Transverse colon (tissue), 4 donors: Measurements from ENCODE around the gene ATE1. TPM values are rescaled to one million over a fixed set of nuclear protein-coding genes. Genes with fewer than 3 reads are reported as not detected.

ENCODE experiments used
- DNase-seq: peaks from one replicate; pipeline ENCODE4 v3.0.0-alpha.2; 2019
- H3K27ac ChIP-seq, 4 donors: fragments of 200-600 bp; sonication (generic); 2 replicates each; pipeline ENCODE4 v1.5.1; 2016 to 2018; ENCODE audit warnings: inconsistent platforms in 4 of 4
- H3K27me3 ChIP-seq: fragments of 200-600 bp; sonication (generic); 2 replicates; pipeline ENCODE4 v1.5.1; 2017; ENCODE audit warnings: inconsistent platforms
- H3K36me3 ChIP-seq, 4 donors: fragments of 200-600 bp; sonication (generic); 2 replicates each; pipeline ENCODE4 v1.5.1; 2017 to 2019; ENCODE audit warnings: inconsistent platforms in 4 of 4
- H3K4me1 ChIP-seq, 4 donors: fragments of 200-600 bp; sonication (generic); 2 replicates each; pipeline ENCODE4 v1.5.1; 2017 to 2020; ENCODE audit warnings: inconsistent platforms in 4 of 4
- H3K4me3 ChIP-seq, 4 donors: fragments of 200-600 bp; sonication (generic); 1 replicate in 1 of 4; 2 replicates in 3 of 4; pipeline versions ENCODE4 v1.5.1 to v1.6.1; 2017 to 2019; ENCODE audit warnings: inconsistent platforms in 4 of 4
- H3K9me3 ChIP-seq, 2 donors: fragments of 200-600 bp; sonication (generic); 2 replicates each; pipeline ENCODE4 v1.5.1; 2017 to 2019; ENCODE audit warnings: inconsistent platforms in 2 of 2
- CTCF ChIP-seq, 5 experiments: fragments of 200-600 bp in 3 of 5; fragments of 450-650 bp in 2 of 5; sonication (generic) in 3 of 5; IDR thresholded peaks; 1 replicate in 2 of 5; 2 replicates in 3 of 5; pipeline ENCODE4 v1.5.1; 2016 to 2017; ENCODE audit warnings: antibody characterized with exemption in 5 of 5, inconsistent platforms in 3 of 5, mild to moderate bottlenecking in 2 of 5, moderate library complexity in 1 of 5
- EP300 ChIP-seq: sonication (generic); formaldehyde crosslinking; IDR thresholded peaks from one replicate; pipeline ENCODE4 v1.6.1; 2017; ENCODE audit warnings: antibody characterized with exemption, low read depth
- POLR2A ChIP-seq: fragments of 450-650 bp; IDR thresholded peaks from one replicate; pipeline ENCODE4 v1.6.1; 2016; ENCODE audit warnings: antibody characterized with exemption, mild to moderate bottlenecking, moderate library complexity
- POLR2AphosphoS5 ChIP-seq, 3 donors: sonication (generic); formaldehyde crosslinking; IDR thresholded peaks; one replicate each; pipeline ENCODE4 v1.6.1; 2016; ENCODE audit warnings: antibody characterized with exemption in 3 of 3
- WGBS, 2 donors: methylation state at CpG; one replicate each; pipeline ENCODE4 v1.1.5; 2018; ENCODE audit warnings: low coverage in 1 of 2; 5-methylcytosine and 5-hydroxymethylcytosine counted together
- in situ Hi-C, 4 donors: fragments of 200-750 bp; cut with MboI; loops; one replicate each; pipeline versions ENCODE4 v1.15.0 to v1.15.1; 2017; ENCODE audit warnings: low sequenced_read_pairs in 3 of 4, low pct_ligation_motif_present in 1 of 4, low pct_unique_long_range_greater_than_20kb in 1 of 4
- intact Hi-C: fragments of 100-400 bp; cut with DNase I; formaldehyde crosslinking; loops from one replicate; pipeline ENCODE4 v1.15.1; 2023; ENCODE audit warnings: low total_unique reads
- total RNA-seq, 4 donors: library from RNA; depleted of rRNA; stranded (reverse); fragments of >200 nt; gene quantifications; one replicate each; pipeline ENCODE4 v1.1.0, GENCODE V29; 2016

ATE1 gene
- total RNA-seq, 4 donors from 2014 or later, result 25.3 to 1,446 (median 31.4) TPM

GRCh38 chr10:121900443-121901174 is 27.2 kb downstream of the ATE1 start:
- no peak for TF ChIP-seq POLR2AphosphoS5 (IDR thresholded peaks at IDR 0.05)
- TF ChIP-seq CTCF (IDR thresholded peaks at IDR 0.05), result peak; percentile 59 to 73 (median 66)
- no peak for DNase-seq
- in situ Hi-C loops, result no loop called here

GRCh38 chr10:121899727-121900126 is 28.1 kb downstream of the ATE1 start:
- Histone ChIP-seq H3K9me3 (no peaks in the 10 kb centered on the region), H3K4me3 (no peak overlapping the region), H3K27me3 (no peaks in the 10 kb centered on the region), H3K36me3 (peaks cover 0 to 22% (median 10%) of the 10 kb centered on the region in 4 donors), H3K27ac (no peak overlapping the region), H3K4me1 (peaks cover 0 to 3% (median 0%) of the 10 kb centered on the region in 4 donors)
- intact Hi-C loops, result loop anchor here (5.0 kb wide), 1 partner anchor 952 kb away; no protein-coding TSS in a partner anchor
- TF ChIP-seq POLR2A (no peak), EP300 (no peak), POLR2AphosphoS5 (IDR thresholded peaks at IDR 0.05) (no peak), CTCF (IDR thresholded peaks at IDR 0.05) (no peak)
- 81 to 85% methylated on average over 4 of the region's 4 CpGs for WGBS, 2 donors
- in situ Hi-C loops, result loop anchor here in 2 of 4 donors (25.0 kb wide), 1 partner anchor 962 kb away; no protein-coding TSS in a partner anchor
- DNase-seq, result no peak

More at GRCh38 chr10:121900443-121901174, 27.2 kb downstream of the ATE1 start:
- intact Hi-C loops, result no loop called here
- Histone ChIP-seq H3K27ac (no peak overlapping the region), H3K9me3 (no peaks in the 10 kb centered on the region), H3K4me1 (peaks cover 0 to 3% (median 0%) of the 10 kb centered on the region in 4 donors), H3K36me3 (peaks cover 0 to 24% (median 10%) of the 10 kb centered on the region in 4 donors), H3K27me3 (no peaks in the 10 kb centered on the region), H3K4me3 (no peak overlapping the region)
- 10 to 47% methylated on average over 5 to 10 of the region's 10 CpGs for WGBS, 2 donors

- intact Hi-C loops (no loop called here), in situ Hi-C loops (loop anchor here in 2 of 4 donors (25.0 kb wide), 1 partner anchor 954 kb away; no protein-coding TSS in a partner anchor)
- DNase-seq, result no peak
- no peak overlapping the region for H3K4me3 ChIP-seq
- H3K27ac ChIP-seq, result no peak overlapping the region
- H3K36me3 ChIP-seq, result peaks cover 0 to 11% (median 1%) of the 10 kb centered on the region in 4 donors
- WGBS, 2 donors, result 81 to 87% methylated on average over 5 of the region's 5 CpGs
- no peaks in the 10 kb centered on the region for H3K9me3 ChIP-seq
- no peaks in the 10 kb centered on the region for H3K27me3 ChIP-seq
- no peak for TF ChIP-seq CTCF (IDR thresholded peaks at IDR 0.05)
- no peak for TF ChIP-seq POLR2AphosphoS5 (IDR thresholded peaks at IDR 0.05)
- no peak for TF ChIP-seq EP300
- no peak for TF ChIP-seq POLR2A
- no peaks in the 10 kb centered on the region for H3K4me1 ChIP-seq
Measured at GRCh38 chr10:121891103-121891502, 36.7 kb downstream of the ATE1 start.

GRCh38 chr10:121889212-121889611 is 38.6 kb downstream of the ATE1 start:
- 70 to 75% methylated on average over 4 to 5 of the region's 5 CpGs for WGBS, 2 donors
- Histone ChIP-seq H3K4me3 (no peak overlapping the region), H3K27ac (no peak overlapping the region), H3K9me3 (no peaks in the 10 kb centered on the region), H3K4me1 (no peaks in the 10 kb centered on the region), H3K27me3 (no peaks in the 10 kb centered on the region), H3K36me3 (peaks cover 0 to 4% (median 0%) of the 10 kb centered on the region in 4 donors)
- intact Hi-C loops, result no loop called here
- no peak for DNase-seq
- no peak for TF ChIP-seq EP300
- TF ChIP-seq CTCF (IDR thresholded peaks at IDR 0.05), result no peak
- TF ChIP-seq POLR2AphosphoS5 (IDR thresholded peaks at IDR 0.05), result no peak
- TF ChIP-seq POLR2A, result no peak
- in situ Hi-C loops, result loop anchor here (10.0 to 25.0 kb wide), 3 partner anchors 944 to 954 kb away; no protein-coding TSS in a partner anchor
